HepG2 (cell line): Measurements from ENCODE around the gene GPSM1. TPM values are rescaled to one million over a fixed set of nuclear protein-coding genes. Genes with fewer than 3 reads are reported as not detected.
A peak's percentile ranks its signal among the peaks of the same experiment; 100 is the strongest.

Experiments
- FOXA3 ChIP-seq: IDR thresholded peaks from 2 replicates; pipeline ENCODE4 v1.6.1; 2016; ENCODE audit warnings: missing genetic modification reagents, missing compliant biosample characterization
- HNRNPL ChIP-seq: fragments of 200-400 bp; formaldehyde crosslinking; IDR thresholded peaks from 2 replicates; pipeline ENCODE4 v1.6.1; 2017; ENCODE audit warnings: mild to moderate bottlenecking, low read depth, low read length
- IKZF4 ChIP-seq: sonication (generic); formaldehyde crosslinking; IDR thresholded peaks from 2 replicates; pipeline ENCODE4 v1.5.1; 2020; ENCODE audit warnings: borderline replicate concordance, mild to moderate bottlenecking, low read depth, missing genetic modification reagents; ENCODE audit errors: not compliant biosample characterization
- KDM2A ChIP-seq: sonication (generic); formaldehyde crosslinking; IDR thresholded peaks from 2 replicates; pipeline ENCODE4 v1.4.0; 2020; ENCODE audit warnings: low read depth, missing genetic modification reagents, borderline replicate concordance
- KLF11 ChIP-seq: IDR thresholded peaks from 2 replicates; pipeline ENCODE4 v1.6.1; 2016; ENCODE audit warnings: missing compliant biosample characterization
- NR2F6 ChIP-seq, 2 experiments: IDR thresholded peaks; 2 replicates each; pipeline ENCODE4 v1.6.1; 2016; ENCODE audit warnings: antibody characterized with exemption in 1 of 2, mild to moderate bottlenecking in 1 of 2
- PAWR ChIP-seq: sonication (generic); formaldehyde crosslinking; IDR thresholded peaks from 2 replicates; pipeline ENCODE4 v1.4.0; 2020; ENCODE audit warnings: missing genetic modification reagents, mild to moderate bottlenecking, borderline replicate concordance
- PHF8 ChIP-seq: sonication (generic); formaldehyde crosslinking; IDR thresholded peaks from 2 replicates; pipeline ENCODE4 v1.5.0; 2020; ENCODE audit warnings: missing genetic modification reagents
- SKI ChIP-seq: fragments of 450-650 bp; IDR thresholded peaks from one replicate; pipeline ENCODE4 v1.6.1; 2018; ENCODE audit warnings: mild to moderate bottlenecking; ENCODE audit not compliant: partially characterized antibody
- SMAD9 ChIP-seq: sonication (generic); formaldehyde crosslinking; IDR thresholded peaks from 2 replicates; pipeline ENCODE4 v1.5.1; 2020; ENCODE audit warnings: mild to moderate bottlenecking, missing genetic modification reagents
- ZNF292 ChIP-seq: sonication (generic); formaldehyde crosslinking; IDR thresholded peaks from 2 replicates; pipeline ENCODE4 v1.8.1; 2022; ENCODE audit warnings: mild to moderate bottlenecking, low read depth, missing genetic modification reagents, borderline replicate concordance
- ZNF326 ChIP-seq: sonication (generic); formaldehyde crosslinking; IDR thresholded peaks from 2 replicates; pipeline ENCODE4 v1.4.0; 2020; ENCODE audit warnings: missing genetic modification reagents, borderline replicate concordance
- ZNF619 ChIP-seq: sonication (generic); formaldehyde crosslinking; IDR thresholded peaks from 2 replicates; pipeline ENCODE4 v1.4.0; 2020; ENCODE audit warnings: mild to moderate bottlenecking, missing genetic modification reagents
- ZNF672 ChIP-seq: sonication (generic); formaldehyde crosslinking; IDR thresholded peaks from 2 replicates; pipeline ENCODE4 v1.8.1; 2022; ENCODE audit warnings: missing genetic modification reagents
- ZNF737 ChIP-seq: sonication (generic); formaldehyde crosslinking; IDR thresholded peaks from 2 replicates; pipeline ENCODE4 v1.5.0; 2020; ENCODE audit warnings: missing genetic modification reagents, mild to moderate bottlenecking, borderline replicate concordance
- polyA plus RNA-seq, 8 experiments: library from polyadenylated mRNA; depleted of rRNA in 3 of 8; stranded (reverse) in 7 of 8; unstranded in 1 of 8; fragments of >200 nt; fragmentation: Illumina TruSeq in 4 of 8; extraction: Trizol in 4 of 8; gene quantifications; 2 replicates each; pipeline versions ENCODE4 v1.2.1 to v1.2.3, GENCODE V29; 2011 to 2016; ENCODE audit warnings: low read depth in 4 of 8, missing spikeins in 1 of 8, mixed read lengths in 1 of 8; ENCODE audit not compliant: insufficient read depth in 1 of 8
- total RNA-seq, 5 experiments: library from RNA; depleted of rRNA; stranded (reverse); fragments of >200 nt; fragmentation: Illumina TruSeq; extraction: Trizol; gene quantifications; 2 replicates each; pipeline ENCODE4 v1.2.3, GENCODE V29; 2016; ENCODE audit warnings: low read depth in 1 of 5
- TF ChIP-seq, protein P1 (sequence below): sonication (generic); formaldehyde crosslinking; IDR thresholded peaks from 2 replicates; pipeline ENCODE4 v1.5.0; 2020; ENCODE audit warnings: missing genetic modification reagents
- TF ChIP-seq, protein P2 (sequence below): sonication (generic); formaldehyde crosslinking; IDR thresholded peaks from 2 replicates; pipeline ENCODE4 v1.9.0; 2021; ENCODE audit warnings: missing genetic modification reagents, mild to moderate bottlenecking, borderline replicate concordance
- TF ChIP-seq, protein P3 (sequence below): sonication (generic); IDR thresholded peaks from 2 replicates; pipeline ENCODE4 v1.6.1; 2016; ENCODE audit warnings: low read depth, borderline replicate concordance
- TF ChIP-seq, protein P4 (sequence below): sonication (generic); formaldehyde crosslinking; IDR thresholded peaks from 2 replicates; pipeline ENCODE4 v1.4.0; 2020; ENCODE audit warnings: missing genetic modification reagents

GPSM1 gene
- total and polyA plus RNA-seq, 2 of the 13 experiments (the other 11 are each of a cell fraction or from before 2014, with no cell fraction given) = 1.0 to 2.4 TPM

DNA sequence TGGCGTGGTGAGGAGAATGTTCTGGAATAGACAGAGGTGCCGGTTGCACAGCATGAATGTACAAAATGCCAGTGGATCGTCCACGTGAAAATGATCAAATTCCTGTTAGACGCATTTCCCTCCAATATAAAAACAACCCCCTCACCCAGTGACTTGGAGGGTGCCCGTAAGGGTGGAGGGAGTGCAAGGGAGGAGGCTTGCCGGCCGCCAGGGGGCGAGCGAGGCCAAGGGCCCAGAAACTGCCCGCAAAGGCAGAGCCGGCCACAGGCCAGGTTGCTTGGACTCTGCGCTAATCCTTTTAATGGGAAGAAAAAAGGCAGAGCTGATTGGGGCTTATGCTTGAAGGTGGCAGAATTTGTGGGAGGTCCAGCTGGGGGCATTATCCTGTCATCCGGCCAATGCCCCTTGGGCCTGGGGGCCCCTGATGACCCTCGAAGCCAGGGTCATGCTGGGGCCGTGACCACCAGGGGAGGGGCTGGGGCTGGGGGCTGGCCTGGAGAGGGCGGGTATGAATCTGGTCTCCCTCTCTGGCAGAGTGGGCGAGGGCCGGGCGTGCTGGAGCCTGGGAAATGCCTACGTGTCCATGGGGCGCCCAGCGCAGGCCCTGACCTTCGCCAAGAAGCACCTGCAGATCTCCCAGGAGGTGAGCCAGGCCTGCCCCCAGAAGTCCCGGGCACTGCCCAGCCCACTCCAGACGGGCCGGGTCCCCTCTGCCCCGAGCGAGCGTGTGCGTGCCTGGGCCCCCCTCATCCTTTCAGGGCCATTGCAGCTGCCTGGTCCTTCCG is 12.0 kb downstream of the GPSM1 start (continued):
- TF ChIP-seq ZNF619 (CRISPR knock-in tag) (no peak), SKI (no peak), ZNF737 (no peak), PHF8 (no peak), KDM2A (CRISPR knock-in tag) (peak; percentile 79; the same call in 1 of the 2 replicates), ZNF672 (CRISPR knock-in tag) (no peak), NR2F6 (IDR thresholded peaks at IDR 0.05) (no peak), NR2F6 (CRISPR knock-in tag; IDR thresholded peaks at IDR 0.05) (peak; percentile 24; the same call in 1 of the 2 replicates), ZNF292 (CRISPR knock-in tag) (no peak), FOXA3 (no peak), KLF11 (CRISPR knock-in tag) (no peak), SMAD9 (CRISPR knock-in tag) (no peak), PAWR (CRISPR knock-in tag) (no peak), HNRNPL (no peak), ZNF326 (no peak), IKZF4 (no peak)
- TF ChIP-seq, protein P1, sequence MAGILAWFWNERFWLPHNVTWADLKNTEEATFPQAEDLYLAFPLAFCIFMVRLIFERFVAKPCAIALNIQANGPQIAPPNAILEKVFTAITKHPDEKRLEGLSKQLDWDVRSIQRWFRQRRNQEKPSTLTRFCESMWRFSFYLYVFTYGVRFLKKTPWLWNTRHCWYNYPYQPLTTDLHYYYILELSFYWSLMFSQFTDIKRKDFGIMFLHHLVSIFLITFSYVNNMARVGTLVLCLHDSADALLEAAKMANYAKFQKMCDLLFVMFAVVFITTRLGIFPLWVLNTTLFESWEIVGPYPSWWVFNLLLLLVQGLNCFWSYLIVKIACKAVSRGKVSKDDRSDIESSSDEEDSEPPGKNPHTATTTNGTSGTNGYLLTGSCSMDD (CRISPR knock-in tag) = no peak
- TF ChIP-seq, protein P2, sequence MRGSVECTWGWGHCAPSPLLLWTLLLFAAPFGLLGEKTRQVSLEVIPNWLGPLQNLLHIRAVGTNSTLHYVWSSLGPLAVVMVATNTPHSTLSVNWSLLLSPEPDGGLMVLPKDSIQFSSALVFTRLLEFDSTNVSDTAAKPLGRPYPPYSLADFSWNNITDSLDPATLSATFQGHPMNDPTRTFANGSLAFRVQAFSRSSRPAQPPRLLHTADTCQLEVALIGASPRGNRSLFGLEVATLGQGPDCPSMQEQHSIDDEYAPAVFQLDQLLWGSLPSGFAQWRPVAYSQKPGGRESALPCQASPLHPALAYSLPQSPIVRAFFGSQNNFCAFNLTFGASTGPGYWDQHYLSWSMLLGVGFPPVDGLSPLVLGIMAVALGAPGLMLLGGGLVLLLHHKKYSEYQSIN (CRISPR knock-in tag) = no peak
- TF ChIP-seq, protein P3, sequence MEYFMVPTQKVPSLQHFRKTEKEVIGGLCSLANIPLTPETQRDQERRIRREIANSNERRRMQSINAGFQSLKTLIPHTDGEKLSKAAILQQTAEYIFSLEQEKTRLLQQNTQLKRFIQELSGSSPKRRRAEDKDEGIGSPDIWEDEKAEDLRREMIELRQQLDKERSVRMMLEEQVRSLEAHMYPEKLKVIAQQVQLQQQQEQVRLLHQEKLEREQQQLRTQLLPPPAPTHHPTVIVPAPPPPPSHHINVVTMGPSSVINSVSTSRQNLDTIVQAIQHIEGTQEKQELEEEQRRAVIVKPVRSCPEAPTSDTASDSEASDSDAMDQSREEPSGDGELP = no peak
- TF ChIP-seq, protein P4, sequence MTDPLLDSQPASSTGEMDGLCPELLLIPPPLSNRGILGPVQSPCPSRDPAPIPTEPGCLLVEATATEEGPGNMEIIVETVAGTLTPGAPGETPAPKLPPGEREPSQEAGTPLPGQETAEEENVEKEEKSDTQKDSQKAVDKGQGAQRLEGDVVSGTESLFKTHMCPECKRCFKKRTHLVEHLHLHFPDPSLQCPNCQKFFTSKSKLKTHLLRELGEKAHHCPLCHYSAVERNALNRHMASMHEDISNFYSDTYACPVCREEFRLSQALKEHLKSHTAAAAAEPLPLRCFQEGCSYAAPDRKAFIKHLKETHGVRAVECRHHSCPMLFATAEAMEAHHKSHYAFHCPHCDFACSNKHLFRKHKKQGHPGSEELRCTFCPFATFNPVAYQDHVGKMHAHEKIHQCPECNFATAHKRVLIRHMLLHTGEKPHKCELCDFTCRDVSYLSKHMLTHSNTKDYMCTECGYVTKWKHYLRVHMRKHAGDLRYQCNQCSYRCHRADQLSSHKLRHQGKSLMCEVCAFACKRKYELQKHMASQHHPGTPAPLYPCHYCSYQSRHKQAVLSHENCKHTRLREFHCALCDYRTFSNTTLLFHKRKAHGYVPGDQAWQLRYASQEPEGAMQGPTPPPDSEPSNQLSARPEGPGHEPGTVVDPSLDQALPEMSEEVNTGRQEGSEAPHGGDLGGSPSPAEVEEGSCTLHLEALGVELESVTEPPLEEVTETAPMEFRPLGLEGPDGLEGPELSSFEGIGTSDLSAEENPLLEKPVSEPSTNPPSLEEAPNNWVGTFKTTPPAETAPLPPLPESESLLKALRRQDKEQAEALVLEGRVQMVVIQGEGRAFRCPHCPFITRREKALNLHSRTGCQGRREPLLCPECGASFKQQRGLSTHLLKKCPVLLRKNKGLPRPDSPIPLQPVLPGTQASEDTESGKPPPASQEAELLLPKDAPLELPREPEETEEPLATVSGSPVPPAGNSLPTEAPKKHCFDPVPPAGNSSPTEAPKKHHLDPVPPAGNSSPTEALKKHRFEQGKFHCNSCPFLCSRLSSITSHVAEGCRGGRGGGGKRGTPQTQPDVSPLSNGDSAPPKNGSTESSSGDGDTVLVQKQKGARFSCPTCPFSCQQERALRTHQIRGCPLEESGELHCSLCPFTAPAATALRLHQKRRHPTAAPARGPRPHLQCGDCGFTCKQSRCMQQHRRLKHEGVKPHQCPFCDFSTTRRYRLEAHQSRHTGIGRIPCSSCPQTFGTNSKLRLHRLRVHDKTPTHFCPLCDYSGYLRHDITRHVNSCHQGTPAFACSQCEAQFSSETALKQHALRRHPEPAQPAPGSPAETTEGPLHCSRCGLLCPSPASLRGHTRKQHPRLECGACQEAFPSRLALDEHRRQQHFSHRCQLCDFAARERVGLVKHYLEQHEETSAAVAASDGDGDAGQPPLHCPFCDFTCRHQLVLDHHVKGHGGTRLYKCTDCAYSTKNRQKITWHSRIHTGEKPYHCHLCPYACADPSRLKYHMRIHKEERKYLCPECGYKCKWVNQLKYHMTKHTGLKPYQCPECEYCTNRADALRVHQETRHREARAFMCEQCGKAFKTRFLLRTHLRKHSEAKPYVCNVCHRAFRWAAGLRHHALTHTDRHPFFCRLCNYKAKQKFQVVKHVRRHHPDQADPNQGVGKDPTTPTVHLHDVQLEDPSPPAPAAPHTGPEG = no peak
